HG02840 (cell line): ENCODE results near the gene APBA2.

Source experiments
- ATAC-seq: cut with Tn5 transposase; IDR thresholded peaks from one replicate; pipeline ENCODE4 v1.9.1; 2021; ENCODE audit warnings: mild to moderate bottlenecking, moderate library complexity, moderate number of reproducible peaks; ENCODE audit not compliant: unreplicated experiment, low FRiP score

Gene APBA2

DNA sequence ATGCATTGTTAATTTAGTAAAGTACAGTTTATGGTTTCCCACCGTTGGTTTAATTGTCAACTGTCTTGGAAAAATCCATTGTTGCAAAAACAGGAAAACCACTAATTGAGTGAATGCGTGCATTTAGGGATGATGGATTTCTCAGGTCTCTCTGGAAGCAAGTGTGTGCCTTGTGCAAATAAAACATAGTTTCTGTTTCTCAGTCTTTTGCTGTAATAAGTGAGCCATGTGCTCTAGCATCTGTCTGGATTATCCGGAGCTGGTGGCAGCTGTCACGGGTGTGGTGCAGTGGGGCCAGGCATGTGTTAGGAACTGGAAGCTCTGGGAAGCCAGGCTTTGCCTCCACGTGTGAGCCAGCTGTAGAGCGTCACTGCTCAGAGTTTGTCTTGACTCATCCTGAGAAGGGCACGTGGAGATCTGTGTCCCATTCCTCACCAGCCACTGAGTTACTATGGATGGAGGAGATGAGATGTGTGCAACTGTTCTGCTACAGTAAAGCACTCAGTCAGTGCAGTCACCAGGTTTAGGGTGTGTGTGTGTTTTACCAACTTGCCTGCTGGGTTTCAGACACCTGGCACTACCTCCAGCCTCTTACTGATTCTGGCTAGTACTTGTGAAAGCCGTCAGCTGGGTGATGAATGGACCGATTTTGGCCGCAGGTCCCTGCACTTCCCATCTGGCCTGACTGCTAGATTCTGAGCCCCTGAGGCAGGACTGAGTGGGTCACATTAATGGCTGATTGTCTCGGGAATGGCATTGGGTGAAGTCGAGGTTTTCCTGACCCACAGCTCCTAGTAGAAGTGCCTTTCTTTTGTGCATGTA is 7.2 kb downstream of the APBA2 start:
- ATAC-seq, result no peak

DNA sequence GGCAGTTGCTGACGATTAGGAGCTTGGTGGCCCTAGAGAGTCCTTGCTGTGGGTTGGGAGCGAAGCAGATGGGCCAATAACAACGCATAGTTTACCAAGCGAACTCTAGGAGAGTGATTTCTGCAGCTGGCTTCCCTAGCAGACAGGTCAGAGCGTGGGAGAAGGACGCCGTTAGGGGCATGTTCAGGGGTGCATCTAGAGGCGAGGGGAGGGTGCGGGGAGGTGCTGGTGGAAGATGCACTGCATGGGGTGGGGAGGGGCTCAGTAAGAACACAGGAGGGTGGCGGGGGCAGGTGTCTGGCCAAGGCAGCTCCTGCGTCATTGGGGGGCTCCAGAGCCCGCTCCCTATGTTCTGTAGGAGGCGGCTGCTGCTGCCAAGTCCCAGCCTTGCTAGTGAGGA is 8.9 kb downstream of the APBA2 start:
- ATAC-seq, result no peak

DNA sequence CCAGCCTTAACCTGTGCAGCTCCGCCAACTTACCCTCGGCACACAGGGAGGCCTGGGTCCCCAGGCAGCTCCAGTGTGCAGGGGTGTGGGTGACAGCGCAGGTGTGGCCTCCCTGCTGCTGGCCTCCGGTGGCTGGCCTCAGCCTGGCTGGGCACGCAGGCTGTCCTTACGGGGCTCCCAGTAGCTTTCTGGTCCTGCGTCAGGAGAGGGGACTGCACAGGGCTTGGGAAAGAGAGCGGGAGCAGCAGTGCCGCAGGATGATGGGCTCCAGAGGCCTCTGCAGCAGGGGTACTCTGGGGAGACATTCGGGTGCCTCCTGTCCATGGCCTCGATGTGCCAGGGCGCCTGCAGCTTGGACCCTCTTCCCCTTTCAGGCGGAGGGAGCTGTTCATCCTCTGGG is 9.4 kb downstream of the APBA2 start:
- ATAC-seq, result no peak

DNA sequence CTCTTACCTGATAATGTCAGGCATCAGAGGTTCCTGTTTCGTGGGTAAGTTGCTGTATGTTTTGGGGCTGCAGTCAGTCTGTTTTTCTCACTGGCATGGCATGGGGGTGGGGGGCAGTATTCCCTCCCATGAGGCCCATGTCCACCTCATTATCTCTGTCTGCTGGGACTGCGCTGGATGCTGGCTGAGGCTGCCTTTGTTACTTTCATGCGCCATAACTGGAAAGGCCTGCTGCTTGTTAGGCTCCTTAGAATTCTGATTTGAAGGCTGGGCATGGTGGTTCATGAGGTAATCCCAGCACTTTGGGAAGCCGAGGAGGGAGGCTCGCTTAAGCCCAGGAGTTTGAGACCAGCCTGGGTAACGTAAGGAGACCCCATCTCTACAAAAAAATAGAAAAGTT is 9.8 kb downstream of the APBA2 start:
- ATAC-seq, result no peak

DNA sequence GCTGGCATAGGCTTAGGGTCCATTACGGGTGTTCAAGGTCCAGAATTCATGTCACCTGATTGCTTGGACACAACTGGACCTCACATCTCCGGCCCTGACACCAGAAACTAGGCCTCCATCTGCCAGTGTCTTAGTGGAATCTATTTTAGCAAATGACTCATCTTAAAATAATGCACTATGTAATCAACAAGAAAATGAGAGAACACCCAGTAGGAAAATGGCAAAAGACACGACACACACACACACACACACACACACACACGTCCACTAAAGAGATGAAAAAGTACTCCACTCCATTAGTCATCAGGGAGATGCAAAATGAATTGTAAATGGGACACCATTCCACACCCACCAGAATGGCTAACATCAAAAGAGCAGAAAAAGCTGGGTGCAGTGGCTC is 11.2 kb downstream of the APBA2 start:
- no peak for ATAC-seq

DNA sequence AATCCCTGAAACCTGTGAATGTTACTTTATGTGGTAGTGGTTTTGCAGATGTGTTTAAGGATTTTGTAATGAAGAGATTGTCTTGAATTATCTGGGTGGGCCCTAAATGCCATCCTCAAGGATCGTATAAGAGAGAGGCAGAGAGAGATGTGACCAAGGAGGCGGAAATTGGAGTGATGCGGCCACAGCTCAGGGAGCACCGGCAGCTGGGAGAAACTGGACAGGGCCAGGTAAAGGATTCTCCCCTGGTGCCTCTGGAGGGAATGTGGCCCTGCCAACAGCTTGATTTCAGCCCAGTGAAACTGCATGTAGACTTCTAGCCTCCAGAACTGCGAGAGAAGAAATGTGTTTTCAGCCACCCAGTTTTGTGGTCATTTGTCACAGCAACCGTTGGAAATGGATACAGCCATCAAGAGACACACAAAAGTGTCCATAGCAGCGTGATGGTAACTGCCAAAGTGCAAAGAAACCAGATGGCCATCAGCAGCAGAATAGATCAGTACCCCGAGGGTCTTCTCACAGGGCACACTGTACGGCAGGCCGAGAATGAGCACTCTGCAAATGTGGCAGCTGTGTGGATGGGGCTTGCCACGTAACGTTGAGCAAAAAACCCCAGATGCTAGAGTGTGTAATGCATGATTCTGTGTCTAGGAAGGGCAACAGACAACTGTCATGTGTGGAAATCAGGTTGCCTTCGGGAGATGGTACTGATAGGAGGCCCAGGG is 12.2 kb downstream of the APBA2 start:
- ATAC-seq, result no peak

DNA sequence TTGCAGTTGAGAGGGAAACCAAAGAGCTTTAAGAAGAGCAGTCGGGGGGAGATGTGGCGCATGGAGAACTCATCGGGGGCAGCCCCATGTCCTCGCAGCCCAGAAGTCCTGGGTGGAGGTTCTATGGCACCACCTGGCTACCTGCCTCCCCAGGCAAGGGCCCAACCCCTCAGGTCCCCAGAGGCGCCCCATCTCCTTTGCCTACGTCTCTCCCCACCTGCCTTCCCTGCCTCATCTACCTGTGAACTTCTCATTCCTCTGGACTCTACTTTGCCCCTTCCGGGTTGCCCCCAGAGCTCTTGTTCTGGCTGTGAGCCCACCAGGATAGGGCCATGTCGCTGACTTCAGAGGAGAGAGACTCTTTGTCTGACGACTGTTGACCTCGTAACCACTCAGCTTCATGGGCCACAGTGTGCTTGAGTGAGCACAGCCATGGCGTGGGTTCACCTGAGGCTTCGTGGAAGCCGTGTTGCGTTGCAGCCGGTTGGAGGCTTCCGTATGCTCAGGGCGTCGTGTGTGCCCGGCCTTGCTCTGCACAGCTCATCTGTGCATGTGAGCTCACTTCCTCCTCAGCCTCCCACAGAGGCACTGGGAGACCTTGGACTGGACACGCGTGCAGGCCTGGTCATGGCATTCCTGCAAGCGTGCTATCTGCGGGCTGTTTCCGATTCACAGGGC is 13.4 kb downstream of the APBA2 start:
- no peak for ATAC-seq

DNA sequence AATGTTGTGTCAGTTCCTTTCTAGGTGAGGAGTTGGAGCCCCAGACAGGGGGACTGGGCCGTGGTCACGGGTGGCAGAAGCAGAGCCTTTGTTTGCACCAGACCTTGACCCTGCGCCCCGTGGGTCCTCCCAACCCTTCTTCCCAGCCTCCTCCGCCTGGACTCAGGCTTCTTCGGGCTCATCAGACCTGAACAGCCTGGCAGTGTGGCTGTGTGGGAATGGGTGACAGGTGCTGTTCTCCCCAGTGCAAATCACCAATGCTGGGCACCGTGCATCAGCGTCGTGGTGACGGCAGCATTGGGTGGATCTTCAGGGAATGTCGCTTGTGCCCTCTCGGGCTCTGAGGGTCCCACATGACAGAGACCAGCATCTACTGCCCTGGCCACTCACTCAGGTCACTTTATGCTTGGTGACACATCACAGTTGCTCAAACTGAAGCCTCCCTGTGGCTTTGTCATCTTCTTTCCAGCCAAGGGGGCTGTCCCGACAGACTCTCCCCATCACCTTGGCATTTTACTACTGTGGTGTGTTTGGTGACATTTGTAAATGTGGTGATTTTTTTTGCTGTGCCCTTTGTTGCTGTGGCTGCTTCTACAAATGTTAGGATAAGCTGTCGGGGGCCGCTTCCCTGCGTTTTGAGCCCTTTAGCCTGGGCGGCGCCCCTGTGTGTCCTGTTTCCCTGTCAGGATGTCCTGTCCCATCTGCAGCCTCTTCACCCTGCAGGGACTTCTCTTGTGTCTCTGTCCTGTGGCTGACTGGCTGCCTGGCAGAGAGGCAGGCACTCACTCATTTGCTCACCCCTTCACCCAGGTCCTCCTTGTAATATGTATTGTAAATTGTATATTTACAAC is 14.5 kb downstream of the APBA2 start:
- ATAC-seq, result no peak

DNA sequence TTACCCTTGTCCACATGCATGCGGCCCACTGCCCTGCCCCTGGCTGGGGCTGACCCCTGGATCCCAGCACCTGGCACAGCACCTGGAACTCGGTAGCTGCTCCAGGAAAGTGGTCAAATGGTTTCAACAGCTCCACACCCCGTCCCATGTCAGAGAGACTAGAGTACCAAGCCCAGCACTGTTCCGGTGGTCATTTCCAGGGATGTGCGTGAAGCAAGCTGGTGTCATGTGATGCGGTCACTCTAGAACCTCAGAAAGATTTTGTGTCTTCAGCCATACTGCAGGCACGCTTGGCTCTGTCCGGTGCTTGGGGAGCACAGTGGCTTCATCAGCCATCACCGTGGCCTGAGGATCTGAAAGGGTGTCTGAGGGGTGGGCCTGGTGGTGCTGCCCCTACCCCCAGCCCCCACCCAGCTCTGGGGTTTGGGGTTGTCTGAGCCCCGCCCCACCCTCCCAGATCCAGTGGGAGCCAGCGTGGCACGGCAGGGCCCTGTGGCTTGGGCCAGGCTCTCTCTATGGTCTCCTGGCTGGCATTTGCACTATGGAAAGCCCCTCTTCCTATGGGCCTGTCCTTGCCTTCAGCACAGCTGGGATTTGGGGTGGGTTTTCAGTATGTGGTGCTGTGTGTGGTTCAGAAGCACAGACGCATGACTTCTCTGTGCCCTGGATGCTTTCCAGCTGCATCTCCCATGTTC is 15.3 kb downstream of the APBA2 start:
- ATAC-seq, result no peak

DNA sequence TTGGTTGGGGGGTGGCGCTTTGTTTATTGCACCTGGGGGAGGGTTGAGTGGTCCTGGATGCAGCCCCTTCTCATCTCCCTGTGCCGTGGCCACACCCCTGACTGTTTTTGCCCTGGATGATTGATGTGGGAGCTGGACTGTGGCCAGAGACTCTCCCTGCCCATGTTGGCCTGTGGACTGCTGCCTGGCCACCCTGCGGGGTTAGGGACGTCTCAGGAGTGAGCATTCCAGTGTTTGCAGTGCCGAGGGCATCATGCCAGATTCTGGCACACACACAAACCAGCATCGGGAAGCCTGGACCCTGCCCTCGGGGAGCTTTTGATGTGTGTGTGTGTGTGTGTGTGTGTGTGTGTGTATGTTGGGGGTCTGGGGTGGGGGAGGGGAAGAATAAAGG is 15.8 kb downstream of the APBA2 start:
- ATAC-seq, result no peak

DNA sequence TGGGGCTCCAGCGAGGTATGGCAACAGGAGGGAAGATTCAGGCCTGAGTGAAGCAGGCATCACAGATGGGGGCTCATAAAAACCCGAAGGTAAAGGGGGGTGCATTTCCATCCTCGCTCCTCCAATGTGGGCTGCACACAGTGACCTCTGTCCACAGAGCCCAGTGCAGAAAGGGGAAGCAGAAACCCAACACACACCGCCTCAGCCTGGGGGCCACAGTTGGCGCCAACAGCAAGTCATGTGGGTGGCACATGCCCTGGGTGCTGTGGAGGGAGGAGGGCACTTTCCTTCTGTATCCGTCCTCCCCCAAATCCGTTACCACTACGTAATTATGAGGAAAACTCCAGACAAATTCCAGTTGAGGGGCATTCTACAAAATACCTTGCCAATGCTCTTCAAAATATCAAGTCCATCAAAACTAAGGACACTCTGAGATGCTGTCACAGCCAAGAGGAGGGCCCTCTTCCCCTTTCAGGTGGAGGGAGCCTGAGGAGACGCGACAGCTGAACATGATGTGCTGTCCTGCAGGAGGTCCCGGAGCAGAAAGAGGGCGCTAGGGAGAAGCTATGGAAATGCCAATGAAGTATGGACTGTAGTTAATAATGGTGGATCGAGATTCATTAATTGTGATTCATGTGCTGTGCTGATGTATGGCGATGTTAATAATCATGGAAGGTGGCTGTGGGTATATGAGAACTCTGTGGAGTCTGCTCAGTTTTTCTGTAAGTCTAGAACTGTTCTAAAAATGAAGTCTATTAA is 16.4 kb downstream of the APBA2 start:
- no peak for ATAC-seq

DNA sequence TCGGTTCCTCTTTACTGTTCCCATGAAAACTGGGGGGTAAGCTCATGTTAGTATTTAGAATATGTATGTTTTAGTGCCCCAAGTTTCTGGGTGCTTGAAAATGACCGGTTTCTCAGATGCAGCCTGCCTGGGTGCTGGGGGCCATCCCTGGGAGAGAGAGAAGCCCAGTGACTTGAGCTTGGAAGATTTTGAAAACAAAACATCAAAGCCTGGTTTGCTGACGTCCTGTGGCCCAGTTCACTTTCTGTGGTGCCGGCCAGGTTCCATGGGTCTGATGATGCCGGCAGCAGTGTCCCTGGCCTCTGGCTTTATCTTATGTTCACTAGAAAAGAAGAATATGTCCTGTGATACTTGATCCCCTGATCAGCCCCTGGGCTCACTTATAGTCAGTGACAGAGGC is 17.1 kb downstream of the APBA2 start:
- ATAC-seq, result no peak

DNA sequence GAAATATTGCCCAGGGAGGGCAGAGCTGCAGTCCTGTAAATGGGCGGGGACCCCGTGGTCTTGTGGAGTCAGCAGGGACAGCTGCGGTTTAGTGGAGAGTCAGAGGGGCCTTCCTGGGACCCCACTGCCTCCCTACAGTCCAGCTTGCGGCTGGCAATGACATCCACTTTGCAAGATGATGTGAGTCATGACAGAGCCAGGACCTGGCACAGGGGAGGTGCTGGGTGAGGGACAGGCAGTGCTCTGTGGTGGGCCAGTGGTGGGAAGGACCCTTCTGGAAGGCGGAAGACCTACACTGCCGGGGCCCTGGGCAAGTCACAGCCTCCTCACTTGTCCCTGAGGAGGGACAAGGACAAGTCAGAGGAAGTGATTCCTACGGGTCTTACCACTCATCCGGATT is 17.8 kb downstream of the APBA2 start:
- ATAC-seq, result no peak

DNA sequence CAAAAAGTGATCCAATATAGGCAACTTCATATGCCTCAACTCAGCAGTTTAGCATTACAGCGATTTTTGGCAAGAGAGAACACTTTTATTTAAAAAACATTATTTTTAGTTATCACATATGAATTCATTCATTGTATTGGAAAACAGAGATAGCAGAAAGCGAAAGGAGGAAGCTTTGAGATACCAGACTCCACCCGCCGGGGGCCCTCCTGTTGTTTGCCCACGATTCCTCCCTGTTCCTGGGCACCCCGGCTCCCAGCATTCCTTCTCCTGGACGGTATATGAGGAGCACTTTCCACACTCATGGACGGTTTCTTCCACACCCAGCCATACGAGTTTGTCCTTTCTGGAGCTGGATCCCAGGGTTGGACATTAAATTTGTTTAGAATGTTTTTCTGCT is 18.2 kb downstream of the APBA2 start:
- no peak for ATAC-seq

DNA sequence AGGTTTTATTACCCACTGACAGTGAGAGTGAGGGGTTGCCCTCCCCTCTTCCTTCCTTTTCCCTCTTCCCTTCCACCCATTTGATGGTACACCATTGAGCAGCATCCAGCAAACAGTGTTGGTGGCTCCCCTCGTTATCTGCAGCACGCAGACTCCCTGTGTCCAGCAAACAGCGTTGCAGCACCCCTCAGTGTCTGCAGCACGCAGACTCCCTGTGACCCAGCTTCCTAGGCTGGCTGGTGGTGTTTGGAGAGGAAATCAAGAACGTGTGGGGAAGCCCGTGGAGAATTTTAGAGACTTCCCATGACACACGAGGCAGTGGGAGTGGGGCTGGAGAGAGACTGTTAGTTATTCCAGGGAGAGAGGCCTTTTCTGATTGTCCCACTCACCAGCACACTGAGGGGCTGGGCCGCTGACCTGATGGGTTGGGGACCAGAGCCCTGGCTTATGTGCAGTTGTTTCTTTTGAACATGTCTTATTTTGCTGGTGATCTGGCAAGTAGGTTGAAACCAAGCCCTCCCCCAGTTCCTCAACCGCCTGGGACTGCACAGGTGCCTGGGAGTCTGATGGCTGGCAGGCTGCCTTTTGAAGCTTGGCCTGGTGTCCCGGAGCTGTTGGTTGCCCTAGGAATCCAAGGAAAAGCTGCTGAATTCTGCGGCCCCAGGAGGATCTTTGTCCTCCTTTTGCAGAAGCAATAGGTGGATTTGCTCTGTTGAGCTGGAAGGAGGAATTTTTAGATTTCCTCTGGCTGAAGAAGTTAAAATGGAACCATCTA is 19.0 kb downstream of the APBA2 start:
- no peak for ATAC-seq

DNA sequence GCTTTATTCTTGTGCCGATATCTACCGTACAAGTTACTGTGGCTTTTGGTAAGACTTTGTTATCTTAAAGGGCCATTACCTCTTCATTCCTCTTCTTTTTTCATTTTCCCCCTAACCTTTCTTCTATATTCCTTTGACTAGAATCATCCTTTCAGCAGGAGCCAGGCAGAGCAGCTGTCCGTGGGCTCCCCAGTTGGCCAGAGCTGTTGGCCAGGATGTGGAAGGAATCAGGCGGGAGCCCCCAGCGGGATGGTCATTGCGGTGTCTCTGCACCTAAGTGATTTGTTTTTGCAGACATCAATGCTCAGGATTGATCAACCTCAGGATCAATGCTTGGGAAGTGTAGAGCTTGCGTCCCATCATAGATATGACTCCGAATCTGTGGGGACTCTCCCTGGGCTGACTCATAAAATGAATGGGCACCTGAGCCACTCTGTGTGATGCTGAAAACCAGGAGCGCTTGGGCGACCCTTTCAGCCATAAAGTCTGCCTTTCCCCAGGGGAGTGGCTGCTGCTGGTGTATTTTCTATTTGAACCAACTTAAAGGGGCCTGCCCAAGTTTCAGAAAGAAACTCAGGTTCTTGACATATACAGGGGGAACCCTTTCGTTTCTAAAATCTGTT is 21.7 kb downstream of the APBA2 start:
- ATAC-seq, result no peak

DNA sequence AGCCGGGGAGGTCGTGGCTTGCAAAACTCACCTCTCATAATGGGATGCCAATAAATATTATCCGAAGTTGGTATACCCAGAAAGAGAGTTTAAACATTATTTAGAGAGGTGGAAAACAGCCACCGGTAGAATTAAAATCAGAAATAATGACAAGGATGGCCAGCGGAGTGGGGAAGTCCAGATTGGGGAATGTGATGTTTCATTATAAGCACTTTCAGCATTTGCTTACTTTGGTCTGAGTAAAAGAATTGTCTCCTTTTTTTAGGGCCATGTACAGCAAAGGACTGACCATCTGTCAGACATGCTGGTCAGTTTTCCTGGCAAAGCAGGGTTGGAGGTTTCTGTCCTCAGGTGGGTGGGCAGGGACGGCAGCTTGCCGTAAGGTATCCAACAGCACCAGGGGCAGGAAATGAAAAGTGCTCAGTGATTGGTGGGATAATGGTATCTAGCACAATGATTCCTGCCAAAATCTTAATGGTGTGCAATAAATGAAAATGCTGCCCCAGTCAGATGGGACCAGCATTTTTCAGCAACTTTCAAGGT is 24.3 kb downstream of the APBA2 start:
- no peak for ATAC-seq
